Prostate gland (tissue), 2 donors: Measurements from ENCODE around the gene SPAG9.

ENCODE experiments used
- POLR2A ChIP-seq: fragments of 450-650 bp; IDR thresholded peaks from one replicate; pipeline ENCODE4 v1.6.1; 2016; ENCODE audit warnings: antibody characterized with exemption, mild to moderate bottlenecking
- TF ChIP-seq, protein P1 (sequence below), 4 experiments: fragments of 200-600 bp in 2 of 4; fragments of 450-650 bp in 2 of 4; sonication (generic) in 2 of 4; IDR thresholded peaks; 1 replicate in 3 of 4; 2 replicates in 1 of 4; pipeline ENCODE4 v1.5.1; 2016 to 2019; ENCODE audit warnings: antibody characterized with exemption in 4 of 4, mild to moderate bottlenecking in 2 of 4, moderate library complexity in 2 of 4

DNA sequence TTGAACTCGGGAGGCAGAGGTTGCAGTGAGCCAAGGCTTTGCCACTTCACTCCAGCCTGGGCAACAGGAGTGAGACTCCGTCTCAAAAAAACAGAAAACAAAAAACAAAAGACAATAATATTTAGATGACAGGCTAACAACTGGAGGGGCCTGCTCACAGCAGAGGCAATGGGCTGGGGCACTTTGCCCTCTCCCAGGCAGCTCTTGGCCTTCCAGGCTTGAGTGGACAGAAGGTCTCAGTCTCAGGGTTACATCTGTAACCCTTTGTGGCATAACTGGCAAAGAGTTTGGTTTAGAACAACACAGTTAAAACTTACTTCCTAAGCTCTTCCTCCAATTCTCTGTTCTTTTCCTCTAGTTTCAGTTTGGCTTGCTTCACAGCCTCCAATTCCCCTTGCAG is 114.9 kb downstream of the SPAG9 start:
- TF ChIP-seq, protein P1, sequence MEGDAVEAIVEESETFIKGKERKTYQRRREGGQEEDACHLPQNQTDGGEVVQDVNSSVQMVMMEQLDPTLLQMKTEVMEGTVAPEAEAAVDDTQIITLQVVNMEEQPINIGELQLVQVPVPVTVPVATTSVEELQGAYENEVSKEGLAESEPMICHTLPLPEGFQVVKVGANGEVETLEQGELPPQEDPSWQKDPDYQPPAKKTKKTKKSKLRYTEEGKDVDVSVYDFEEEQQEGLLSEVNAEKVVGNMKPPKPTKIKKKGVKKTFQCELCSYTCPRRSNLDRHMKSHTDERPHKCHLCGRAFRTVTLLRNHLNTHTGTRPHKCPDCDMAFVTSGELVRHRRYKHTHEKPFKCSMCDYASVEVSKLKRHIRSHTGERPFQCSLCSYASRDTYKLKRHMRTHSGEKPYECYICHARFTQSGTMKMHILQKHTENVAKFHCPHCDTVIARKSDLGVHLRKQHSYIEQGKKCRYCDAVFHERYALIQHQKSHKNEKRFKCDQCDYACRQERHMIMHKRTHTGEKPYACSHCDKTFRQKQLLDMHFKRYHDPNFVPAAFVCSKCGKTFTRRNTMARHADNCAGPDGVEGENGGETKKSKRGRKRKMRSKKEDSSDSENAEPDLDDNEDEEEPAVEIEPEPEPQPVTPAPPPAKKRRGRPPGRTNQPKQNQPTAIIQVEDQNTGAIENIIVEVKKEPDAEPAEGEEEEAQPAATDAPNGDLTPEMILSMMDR (IDR thresholded peaks at IDR 0.05) = no peak
- no peak for TF ChIP-seq POLR2A
